ENCODE measurements around the gene BOD1.

DNA sequence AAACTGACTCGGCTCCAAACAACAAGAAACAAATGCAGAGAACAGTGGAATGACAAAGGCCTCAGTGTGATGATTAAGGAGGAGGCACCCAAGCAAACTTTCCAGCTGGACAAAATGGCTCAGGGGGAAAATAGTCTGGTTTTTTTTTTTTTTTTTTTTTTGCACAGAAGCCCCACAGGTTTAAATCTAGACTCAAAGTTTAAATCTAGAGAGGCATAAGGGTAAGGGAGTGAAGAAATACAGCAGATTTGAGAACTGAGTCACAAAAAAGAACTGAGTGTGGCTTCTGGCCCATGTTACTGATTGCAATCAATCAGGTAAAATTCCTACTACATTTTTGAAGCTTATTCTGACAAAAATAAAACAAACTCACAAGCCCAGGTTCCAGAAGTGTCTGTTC is 12.3 kb downstream of the BOD1 start:
- no peak for TF ChIP-seq CTCF (IDR thresholded peaks at IDR 0.05)
- TF ChIP-seq EP300 (IDR thresholded peaks at IDR 0.05), result no peak
- no peak for TF ChIP-seq POLR2A (IDR thresholded peaks at IDR 0.05)
- no peak for TF ChIP-seq POLR2AphosphoS5 (IDR thresholded peaks at IDR 0.05)
